MCF 10A (cell line): ENCODE measurements around the gene SUN2. TPM values are rescaled to one million over a fixed set of nuclear protein-coding genes. Genes with fewer than 3 reads are reported as not detected.

ENCODE experiments used
- BruUV-seq: library from RNA; stranded (reverse); fragments of 400-500 nt; replicated peaks from 2 replicates; lab custom pipeline; 2021; lab: Mats Ljungman, UMichigan
- CTCF ChIA-PET: fragments of 300-600 bp; sonication (Branson Sonifier 250); formaldehyde crosslinking; extraction: SDS; loops from one replicate; lab custom pipeline; 2021; ENCODE audit warnings: antibody characterized with exemption, inconsistent platforms; lab: Yijun Ruan, JAX
- POLR2A ChIA-PET: fragments of 300-600, 350-650 bp; sonication (Branson Sonifier 250); formaldehyde crosslinking; extraction: SDS; loops from one replicate; lab custom pipeline; 2020; ENCODE audit warnings: antibody characterized with exemption, inconsistent platforms; lab: Yijun Ruan, JAX
- DNase-seq: peaks from one replicate; pipeline ENCODE4 v3.0.0-alpha.2; 2018; ENCODE audit not compliant: unreplicated experiment
- H3K27ac Mint-ChIP-seq: one replicate; pipeline ENCODE4 v1.8.0; 2022; ENCODE audit warnings: mild to moderate bottlenecking, low read depth, mixed read lengths; ENCODE audit not compliant: unreplicated experiment
- H3K27me3 Mint-ChIP-seq: one replicate; pipeline ENCODE4 v1.8.0; 2022; ENCODE audit warnings: mixed read lengths; ENCODE audit not compliant: insufficient read depth, unreplicated experiment
- H3K36me3 Mint-ChIP-seq: one replicate; pipeline ENCODE4 v1.8.0; 2022; ENCODE audit warnings: mild to moderate bottlenecking, moderate library complexity, mixed read lengths; ENCODE audit not compliant: insufficient read depth, unreplicated experiment
- H3K4me1 Mint-ChIP-seq: one replicate; pipeline ENCODE4 v1.8.0; 2022; ENCODE audit warnings: mixed read lengths; ENCODE audit not compliant: insufficient read depth, unreplicated experiment
- H3K4me3 Mint-ChIP-seq: one replicate; pipeline ENCODE4 v1.8.0; 2022; ENCODE audit warnings: mild to moderate bottlenecking, moderate library complexity, mixed read lengths; ENCODE audit not compliant: unreplicated experiment
- H3K9me3 Mint-ChIP-seq: one replicate; pipeline ENCODE4 v1.8.0; 2022; ENCODE audit warnings: mixed read lengths; ENCODE audit not compliant: unreplicated experiment
- CTCF ChIP-seq: fragments of 200-600 bp; IDR thresholded peaks from one replicate; pipeline ENCODE4 v1.8.0; 2022; ENCODE audit warnings: antibody characterized with exemption, mild to moderate bottlenecking; ENCODE audit not compliant: unreplicated experiment
- intact Hi-C: fragments of 100-400 bp; cut with micrococcal nuclease; formaldehyde crosslinking; loops from 2 replicates; pipeline ENCODE4 v1.14.1; 2022
- total RNA-seq: library from RNA; stranded (reverse); gene quantifications from 2 replicates; pipeline ENCODE4 v1.2.3, GENCODE V29; 2022

SUN2 gene
- total RNA-seq, 1 experiment from 2014 or later: 66.8 TPM

- no peak for TF ChIP-seq CTCF
- intact Hi-C loops: no loop called here
- H3K27me3 Mint-ChIP-seq: no peaks in the 10 kb centered on the region
- no peak for DNase-seq
- no TSS peak for BruUV-seq
- H3K27ac Mint-ChIP-seq: no peak overlapping the region
- CTCF ChIA-PET: no interaction called here
- POLR2A ChIA-PET: interaction anchor here (7.9 to 8.7 kb wide), 2 partner anchors 10 to 12 kb away, joined by 118 to 223 read pairs; partner anchors contain the start of genes GTPBP1 and TOMM22
- no peaks in the 10 kb centered on the region for H3K9me3 Mint-ChIP-seq
- peaks cover 62% of the 10 kb centered on the region for H3K36me3 Mint-ChIP-seq
- H3K4me3 Mint-ChIP-seq: no peak overlapping the region
- H3K4me1 Mint-ChIP-seq: peaks cover 33% of the 10 kb centered on the region
Observed at GRCh38 chr22:38694049-38694448, 61.7 kb downstream of the SUN2 start.

- H3K9me3 Mint-ChIP-seq: no peaks in the 10 kb centered on the region
- peaks cover 10% of the 10 kb centered on the region for H3K4me1 Mint-ChIP-seq
- DNase-seq: no peak
- no peaks in the 10 kb centered on the region for H3K27me3 Mint-ChIP-seq
- no peak overlapping the region for H3K27ac Mint-ChIP-seq
- no peak overlapping the region for H3K4me3 Mint-ChIP-seq
- intact Hi-C loops: no loop called here
- peaks cover 90% of the 10 kb centered on the region for H3K36me3 Mint-ChIP-seq
- TF ChIP-seq CTCF: no peak
- CTCF ChIA-PET: no interaction called here
- POLR2A ChIA-PET: interaction anchor here (0.7 to 1.8 kb wide), 3 partner anchors 9 to 26 kb away, joined by 4 to 9 read pairs (median 4); partner anchors contain the start of gene GTPBP1
- BruUV-seq: no TSS peak
Observed at GRCh38 chr22:38689651-38690050, 66.1 kb downstream of the SUN2 start.

GRCh38 chr22:38685761-38686160 lies 70.0 kb downstream of the SUN2 start:
- Mint-ChIP-seq H3K4me3 (no peak overlapping the region), H3K27me3 (no peaks in the 10 kb centered on the region), H3K36me3 (peaks cover 85% of the 10 kb centered on the region), H3K9me3 (no peaks in the 10 kb centered on the region), H3K4me1 (peaks cover 5% of the 10 kb centered on the region), H3K27ac (no peak overlapping the region)
- BruUV-seq: no TSS peak
- ChIA-PET CTCF (no interaction called here), POLR2A (interaction anchor here (6.0 kb wide), 1 partner anchor 11 kb away, joined by 223 read pairs; the partner anchor contains the start of gene JOSD1)
- no peak for TF ChIP-seq CTCF
- intact Hi-C loops: no loop called here
- DNase-seq: no peak

GRCh38 chr22:38684895-38685294 lies 70.9 kb downstream of the SUN2 start:
- Mint-ChIP-seq H3K4me1 (peaks cover 5% of the 10 kb centered on the region), H3K36me3 (peaks cover 77% of the 10 kb centered on the region), H3K4me3 (no peak overlapping the region), H3K27ac (no peak overlapping the region), H3K9me3 (no peaks in the 10 kb centered on the region), H3K27me3 (no peaks in the 10 kb centered on the region)
- ChIA-PET POLR2A (interaction anchor here (4.2 to 6.0 kb wide), 2 partner anchors 12 to 21 kb away, joined by 85 to 223 read pairs; partner anchors contain the start of genes GTPBP1 and JOSD1), CTCF (interaction anchor here (4.6 kb wide), 1 partner anchor 13 kb away, joined by 40 read pairs; the partner anchor contains the start of gene JOSD1)
- no peak for TF ChIP-seq CTCF
- DNase-seq: no peak
- BruUV-seq: no TSS peak
- intact Hi-C loops: no loop called here

Other genes with a start within 250 kb of the SUN2 start
- gene DDX17, start 249.7 kb downstream of the SUN2 start, total RNA-seq: 322 and 422 TPM in 2 replicates
- gene DMC1, start 185.8 kb downstream of the SUN2 start, total RNA-seq: 0.56 and 1.4 TPM in 2 replicates
- 2.3 and 2.6 TPM in 2 replicates for gene FAM227A, start 99.6 kb downstream of the SUN2 start, total RNA-seq
- 40.6 and 42.1 TPM in 2 replicates for gene CBY1, start 99.4 kb downstream of the SUN2 start, total RNA-seq
- 60.4 and 71.5 TPM in 2 replicates for gene TOMM22, start 74.0 kb downstream of the SUN2 start, total RNA-seq
- 84.9 and 86.9 TPM in 2 replicates for gene JOSD1, start 55.1 kb downstream of the SUN2 start, total RNA-seq
- 62.5 and 66.4 TPM in 2 replicates for gene GTPBP1, start 50.1 kb downstream of the SUN2 start, total RNA-seq
- gene DNAL4, start 38.1 kb upstream of the SUN2 start, total RNA-seq: 18.3 and 30.3 TPM in 2 replicates
- 0.93 and 0.96 TPM in 2 replicates for gene NPTXR, start 88.0 kb upstream of the SUN2 start, total RNA-seq
- gene CBX6, start 116.2 kb upstream of the SUN2 start, total RNA-seq: 22.9 and 42.1 TPM in 2 replicates
- gene APOBEC3A, start 201.6 kb upstream of the SUN2 start, total RNA-seq: not detected in 2 replicates
- 1.0 and 1.1 TPM in 2 replicates for gene APOBEC3B, start 226.3 kb upstream of the SUN2 start, total RNA-seq